GM18520 (cell line): ENCODE data around the gene UBALD1.
A peak's percentile ranks its signal among the peaks of the same experiment; 100 is the strongest.

ENCODE experiments used
- ATAC-seq: cut with Tn5 transposase; IDR thresholded peaks from one replicate; pipeline ENCODE4 v1.9.1; 2021; ENCODE audit not compliant: unreplicated experiment

The UBALD1 gene

GRCh38 chr16:4646773-4647643 is 32.3 kb upstream of the UBALD1 start:
- no peak for ATAC-seq

- no peak for ATAC-seq
Measured at GRCh38 chr16:4641895-4642294, 27.2 kb upstream of the UBALD1 start.

- no peak for ATAC-seq
Measured at GRCh38 chr16:4641306-4641687, 26.6 kb upstream of the UBALD1 start.

- ATAC-seq: no peak
Measured at GRCh38 chr16:4640572-4641305, 26.1 kb upstream of the UBALD1 start.

GRCh38 chr16:4639899-4640509 is 25.3 kb upstream of the UBALD1 start:
- no peak for ATAC-seq

- ATAC-seq: no peak
Measured at GRCh38 chr16:4637501-4638166, 22.9 kb upstream of the UBALD1 start.

GRCh38 chr16:4636196-4636595 is 21.5 kb upstream of the UBALD1 start:
- no peak for ATAC-seq

GRCh38 chr16:4634768-4635167 is 20.1 kb upstream of the UBALD1 start:
- no peak for ATAC-seq

GRCh38 chr16:4633910-4634635 is 19.4 kb upstream of the UBALD1 start:
- no peak for ATAC-seq

GRCh38 chr16:4631444-4631843 is 16.8 kb upstream of the UBALD1 start:
- no peak for ATAC-seq

- ATAC-seq: no peak
Measured at GRCh38 chr16:4628283-4628682, 13.6 kb upstream of the UBALD1 start.

GRCh38 chr16:4626396-4626795 is 11.7 kb upstream of the UBALD1 start:
- ATAC-seq: no peak

GRCh38 chr16:4625560-4626159 is 11.0 kb upstream of the UBALD1 start:
- no peak for ATAC-seq

- peak; percentile 46 for ATAC-seq
Measured at GRCh38 chr16:4624827-4625559, 10.3 kb upstream of the UBALD1 start.

- peak; percentile 52 for ATAC-seq
Measured at GRCh38 chr16:4624015-4624826, 9.5 kb upstream of the UBALD1 start, which contains the start of gene MGRN1. MGRN1 (plus strand) TSS chr16:4624826; CDS start chr16:4624961, 135 bp downstream.

- no peak for ATAC-seq
Measured at GRCh38 chr16:4623593-4623992, 8.9 kb upstream of the UBALD1 start.

GRCh38 chr16:4618645-4619418 is 4.1 kb upstream of the UBALD1 start:
- no peak for ATAC-seq

- no peak for ATAC-seq
Measured at GRCh38 chr16:4617880-4618279, 3.2 kb upstream of the UBALD1 start.
